Pulmonary artery endothelial cell (primary cell): ENCODE results near the gene TBC1D32. TPM values are rescaled to one million over a fixed set of nuclear protein-coding genes. Genes with fewer than 3 reads are reported as not detected.
"Not testable (repeated sequence)": the region's sequence is repeated elsewhere in the genome, so short reads cannot be mapped to it uniquely, and the experiment has no call there.

Source experiments
- DNase-seq: peaks from one replicate; pipeline ENCODE4 v3.0.0-alpha.2; 2011; ENCODE audit warnings: low read depth, low spot score
- total RNA-seq: library from RNA; depleted of rRNA; stranded (reverse); fragments of >200 nt; gene quantifications from 2 replicates; pipeline ENCODE4 v1.2.3, GENCODE V29; 2014

TBC1D32 gene
- total RNA-seq: 3.0 and 5.7 TPM in 2 replicates

- DNase-seq: peak; percentile 56
Observed at GRCh38 chr6:121334299-121335086, at the start of gene TBC1D32. Gene TBC1D32, minus strand, starts transcription at chr6:121334480. Its CDS starts 50 bp downstream, at chr6:121334430.

GRCh38 chr6:121383478-121383877 lies 49.2 kb upstream of the TBC1D32 start:
- no peak for DNase-seq

- no peak for DNase-seq
Observed at GRCh38 chr6:121382467-121383121, 48.3 kb upstream of the TBC1D32 start.

DNA sequence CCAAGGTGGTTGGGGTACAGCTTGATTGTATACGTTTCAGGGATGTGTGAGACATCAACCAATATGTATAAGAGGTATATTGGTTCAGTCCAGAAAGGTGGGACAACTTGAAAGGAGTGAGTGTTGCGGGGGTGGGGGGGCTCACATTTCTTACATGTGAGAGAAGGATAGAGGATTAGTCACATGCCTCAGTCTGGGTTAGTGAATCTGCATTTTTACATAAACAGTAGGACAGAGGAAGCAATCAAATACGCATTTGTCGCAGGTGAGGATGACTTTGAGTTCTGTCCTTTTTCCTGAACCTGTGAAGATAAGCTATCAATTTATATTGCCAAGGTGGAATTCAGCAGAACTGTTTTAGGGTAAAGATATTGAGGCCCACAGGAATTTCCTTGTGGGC lies 42.1 kb upstream of the TBC1D32 start:
- DNase-seq: no peak

DNA sequence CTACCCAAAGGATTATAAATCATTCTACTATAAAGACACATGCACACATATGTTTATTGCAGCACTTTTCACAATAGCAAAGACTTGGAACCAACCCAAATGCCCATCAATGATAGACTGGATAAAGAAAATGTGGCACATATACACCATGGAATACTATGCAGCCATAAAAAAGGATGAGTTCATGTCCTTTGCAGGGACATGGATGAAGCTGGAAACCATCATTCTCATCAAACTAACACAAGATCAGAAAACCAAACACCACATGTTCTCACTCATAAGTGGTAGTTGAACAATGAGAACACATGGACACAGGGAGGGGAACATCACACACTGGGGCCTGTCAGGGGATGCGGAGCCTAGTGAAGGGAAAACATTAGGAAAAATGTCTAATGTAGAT lies 39.9 kb upstream of the TBC1D32 start:
- DNase-seq: not testable (repeated sequence)

GRCh38 chr6:121365536-121366521 lies 31.5 kb upstream of the TBC1D32 start:
- DNase-seq: no peak

- no peak for DNase-seq
Observed at GRCh38 chr6:121356575-121356974, 22.3 kb upstream of the TBC1D32 start.

DNA sequence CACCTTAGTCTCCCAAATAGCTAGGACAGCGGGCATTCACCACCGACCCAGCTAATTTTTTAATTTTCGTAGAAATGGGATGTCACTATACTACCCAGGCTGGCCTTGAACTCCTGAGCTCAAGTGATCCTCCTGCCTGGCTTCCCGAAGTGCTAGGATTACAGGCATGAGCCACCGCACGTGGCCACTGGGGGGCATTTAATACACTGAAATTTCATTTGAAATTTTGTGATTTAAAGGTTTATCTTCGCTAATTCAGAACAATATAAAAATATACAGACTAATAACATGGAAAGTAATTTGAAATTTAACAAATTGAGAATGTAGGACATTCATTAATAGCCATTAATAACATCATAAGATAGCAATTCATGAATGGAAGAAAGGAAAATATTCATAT lies 20.5 kb upstream of the TBC1D32 start:
- DNase-seq: no peak

- no peak for DNase-seq
Observed at GRCh38 chr6:121352941-121353340, 18.7 kb upstream of the TBC1D32 start.

GRCh38 chr6:121351916-121352315 lies 17.6 kb upstream of the TBC1D32 start:
- DNase-seq: no peak

- DNase-seq: no peak
Observed at GRCh38 chr6:121349596-121349995, 15.3 kb upstream of the TBC1D32 start.

DNA sequence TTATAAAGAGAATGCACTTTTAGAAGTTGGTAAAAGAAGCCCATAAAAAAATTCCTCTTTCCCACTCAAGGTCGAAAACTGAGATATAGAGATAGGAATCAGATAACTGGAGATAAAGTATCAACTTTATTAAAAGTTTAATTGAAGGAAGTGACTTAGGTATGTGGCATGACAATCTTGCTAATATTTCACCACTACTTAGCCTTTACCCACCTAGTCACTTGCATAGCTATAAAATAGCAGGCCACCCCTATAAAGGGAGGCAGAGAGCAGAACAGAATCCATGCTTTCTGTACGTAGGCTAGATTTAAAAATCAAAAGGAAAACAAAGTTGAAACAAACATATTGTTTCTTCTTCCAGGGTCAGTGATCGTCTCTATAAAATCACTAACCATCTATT lies 13.2 kb upstream of the TBC1D32 start:
- no peak for DNase-seq

DNA sequence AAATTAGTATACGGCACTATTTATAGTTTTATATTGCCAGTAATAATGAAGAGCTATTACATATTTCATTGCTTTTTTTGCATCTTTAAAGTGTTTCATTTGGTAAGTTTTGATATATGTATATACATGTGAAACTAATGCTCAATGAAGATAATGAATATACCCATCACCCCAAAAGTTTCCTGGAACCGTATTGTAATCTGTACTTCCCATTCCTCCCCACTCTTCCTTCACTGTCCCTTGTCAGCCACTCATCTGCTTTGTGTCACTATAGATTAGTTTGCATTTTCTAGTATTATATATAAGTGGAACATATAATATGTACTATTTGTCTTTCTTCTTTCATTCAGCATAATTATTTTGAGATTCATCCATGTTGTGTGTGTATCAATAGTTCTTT lies 10.3 kb upstream of the TBC1D32 start:
- no peak for DNase-seq

DNA sequence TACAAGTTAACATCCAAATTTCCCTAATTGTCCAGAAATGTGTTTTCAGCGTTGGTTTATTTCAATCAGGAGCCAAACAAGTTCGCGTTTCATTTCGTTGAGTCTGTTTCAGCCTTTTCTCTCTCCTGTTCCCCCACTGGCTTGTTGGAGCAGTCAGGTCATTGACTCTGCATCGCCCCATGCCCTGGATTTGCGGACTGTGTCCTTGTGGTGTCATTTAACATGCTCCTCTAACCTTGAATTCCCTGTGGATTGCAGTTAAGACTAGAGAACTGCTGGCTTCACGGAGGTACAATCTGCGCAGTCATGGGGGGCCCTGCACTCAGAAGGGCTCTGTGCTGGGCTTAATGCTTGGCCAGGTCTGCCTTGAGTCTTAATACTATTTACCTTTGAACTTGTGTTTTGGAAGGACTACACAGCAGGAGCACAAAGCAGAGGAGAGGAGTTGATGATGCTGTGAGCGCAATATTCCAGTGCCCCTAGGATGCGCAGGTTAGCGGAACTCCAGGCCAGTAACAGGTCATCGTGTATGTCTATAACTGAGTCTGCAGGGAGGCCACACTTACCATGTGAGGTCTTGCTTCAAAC lies 5.5 kb upstream of the TBC1D32 start:
- DNase-seq: no peak

- DNase-seq: no peak
Observed at GRCh38 chr6:121338956-121339355, 4.7 kb upstream of the TBC1D32 start.

- no peak for DNase-seq
Observed at GRCh38 chr6:121338366-121338765, 4.1 kb upstream of the TBC1D32 start.

DNA sequence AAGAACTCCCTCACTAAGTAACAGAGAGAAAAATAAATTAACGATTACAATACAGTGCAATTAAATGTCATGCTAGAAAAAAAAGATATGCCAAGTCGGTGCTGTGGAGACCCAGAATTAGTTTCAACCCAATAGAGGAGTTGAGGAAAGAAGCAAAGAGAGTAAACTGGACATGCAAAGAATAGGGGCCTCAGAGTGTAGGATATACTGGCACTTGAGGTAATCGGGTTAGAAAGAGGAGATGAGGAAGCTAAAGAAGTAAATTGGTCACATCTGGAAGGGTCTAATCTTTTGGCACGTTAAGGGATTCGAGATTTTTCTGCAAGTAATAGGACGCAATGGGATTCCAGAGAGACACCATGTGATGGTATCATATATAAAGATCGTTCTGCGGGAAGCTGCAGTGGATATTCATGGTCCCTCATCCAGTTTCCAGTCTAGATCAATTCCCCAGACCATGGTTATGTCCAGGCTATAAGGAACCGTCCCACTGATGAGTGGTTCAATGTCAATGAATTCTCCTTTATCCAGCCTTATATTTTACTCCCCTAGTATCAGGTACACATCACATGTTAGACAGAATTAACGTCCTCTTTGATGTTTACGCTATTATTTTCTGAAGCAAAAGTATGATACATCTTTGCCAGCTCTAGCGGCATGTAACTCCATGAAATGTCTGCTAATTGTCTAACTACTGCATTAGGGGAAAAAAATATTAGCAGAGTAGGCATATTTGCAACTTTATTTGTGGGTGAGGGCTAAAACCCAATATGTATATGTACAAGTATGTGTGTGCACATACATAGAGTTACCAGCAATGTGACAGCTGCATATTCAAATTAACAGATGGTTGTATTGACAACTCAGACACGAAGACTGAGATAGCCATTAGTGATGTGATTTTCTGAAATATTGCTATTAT lies 1.1 kb upstream of the TBC1D32 start:
- no peak for DNase-seq

GRCh38 chr6:121333694-121334093 lies 586 bp downstream of the TBC1D32 start:
- not testable (repeated sequence) for DNase-seq

DNA sequence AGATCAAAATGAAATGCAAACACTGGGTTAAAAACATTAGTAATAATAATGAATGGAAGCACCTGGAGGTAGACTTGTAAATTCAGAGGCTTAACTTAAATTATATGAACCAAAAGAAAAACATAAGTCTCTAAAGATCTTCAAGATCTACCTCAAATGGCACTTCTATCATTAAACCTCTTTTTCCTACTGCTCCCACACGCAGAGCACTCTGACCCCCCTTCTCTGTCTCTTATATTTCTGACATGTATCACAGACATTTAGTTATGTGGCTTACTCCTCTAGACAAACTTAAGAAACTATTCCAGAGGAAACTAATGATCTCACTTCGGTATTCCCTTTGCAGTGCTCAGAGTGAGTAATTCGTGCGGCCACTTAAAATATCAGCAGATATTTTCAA lies 1.1 kb downstream of the TBC1D32 start:
- no peak for DNase-seq

DNA sequence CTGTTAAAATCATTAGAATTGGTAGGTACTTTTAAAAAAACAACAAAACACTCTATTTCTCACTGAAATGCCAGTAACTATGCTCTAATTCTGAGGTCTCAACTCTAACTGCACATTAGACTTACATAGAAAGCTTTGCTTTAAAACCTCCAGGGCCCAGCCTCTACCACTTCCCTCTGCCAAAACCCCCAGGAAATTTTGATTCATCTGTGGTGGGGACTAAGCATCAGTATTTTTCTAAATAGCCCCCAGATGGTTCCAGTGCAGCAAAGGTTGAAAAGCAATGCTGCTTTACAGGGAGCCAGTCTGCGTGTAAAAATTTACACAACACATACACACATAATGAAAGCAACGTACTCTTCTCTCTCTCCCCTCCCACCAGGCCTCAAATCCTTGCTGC lies 3.8 kb downstream of the TBC1D32 start:
- DNase-seq: no peak
